HFF-Myc (cell line): ENCODE measurements around the gene KCNJ5.

Experiments
- DNase-seq: peaks from one replicate; pipeline ENCODE4 v3.0.0-alpha.2; 2011; ENCODE audit warnings: low read depth; ENCODE audit errors: extremely low read depth
- H3K4me3 ChIP-seq: replicated peaks from 2 replicates; pipeline ENCODE4 v1.5.1; 2011; ENCODE audit warnings: low read depth, mild to moderate bottlenecking, control low read depth, low read length
- TF ChIP-seq, protein P1 (sequence below): IDR thresholded peaks from 2 replicates; pipeline ENCODE4 v1.5.1; 2012; ENCODE audit warnings: mild to moderate bottlenecking, low read depth, low read length, control low read depth; ENCODE audit errors: missing control alignments

KCNJ5 gene

GRCh38 chr11:128963744-128964325, 72.7 kb downstream of the KCNJ5 start:
- no peak for DNase-seq
- no peak overlapping the region for H3K4me3 ChIP-seq
- TF ChIP-seq, protein P1, sequence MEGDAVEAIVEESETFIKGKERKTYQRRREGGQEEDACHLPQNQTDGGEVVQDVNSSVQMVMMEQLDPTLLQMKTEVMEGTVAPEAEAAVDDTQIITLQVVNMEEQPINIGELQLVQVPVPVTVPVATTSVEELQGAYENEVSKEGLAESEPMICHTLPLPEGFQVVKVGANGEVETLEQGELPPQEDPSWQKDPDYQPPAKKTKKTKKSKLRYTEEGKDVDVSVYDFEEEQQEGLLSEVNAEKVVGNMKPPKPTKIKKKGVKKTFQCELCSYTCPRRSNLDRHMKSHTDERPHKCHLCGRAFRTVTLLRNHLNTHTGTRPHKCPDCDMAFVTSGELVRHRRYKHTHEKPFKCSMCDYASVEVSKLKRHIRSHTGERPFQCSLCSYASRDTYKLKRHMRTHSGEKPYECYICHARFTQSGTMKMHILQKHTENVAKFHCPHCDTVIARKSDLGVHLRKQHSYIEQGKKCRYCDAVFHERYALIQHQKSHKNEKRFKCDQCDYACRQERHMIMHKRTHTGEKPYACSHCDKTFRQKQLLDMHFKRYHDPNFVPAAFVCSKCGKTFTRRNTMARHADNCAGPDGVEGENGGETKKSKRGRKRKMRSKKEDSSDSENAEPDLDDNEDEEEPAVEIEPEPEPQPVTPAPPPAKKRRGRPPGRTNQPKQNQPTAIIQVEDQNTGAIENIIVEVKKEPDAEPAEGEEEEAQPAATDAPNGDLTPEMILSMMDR, result no peak

DNA sequence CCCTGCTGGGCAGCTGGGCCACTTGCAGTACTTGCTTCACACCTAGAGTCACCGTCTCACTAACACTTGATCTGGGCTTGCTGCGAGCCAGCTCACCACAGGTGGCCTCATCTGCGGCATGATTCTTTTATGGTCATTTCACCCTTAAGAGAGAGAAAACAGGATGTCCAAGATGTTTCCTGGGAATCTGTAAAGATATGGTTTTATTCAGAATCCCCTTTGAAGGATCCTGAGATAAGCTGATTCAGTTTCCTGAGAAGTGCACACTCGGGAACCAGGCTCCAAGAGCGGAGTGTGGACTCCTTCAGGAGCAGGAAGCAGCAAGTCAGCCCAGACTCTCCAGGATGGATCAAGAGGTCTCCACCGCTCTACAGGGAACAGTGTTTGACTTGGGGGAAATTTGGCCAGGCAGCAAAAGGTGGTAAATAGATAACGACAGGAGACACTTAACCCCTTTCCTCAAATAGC, 73.3 kb downstream of the KCNJ5 start:
- H3K4me3 ChIP-seq, result no peak overlapping the region
- no peak for DNase-seq
- TF ChIP-seq, protein P1, result no peak

DNA sequence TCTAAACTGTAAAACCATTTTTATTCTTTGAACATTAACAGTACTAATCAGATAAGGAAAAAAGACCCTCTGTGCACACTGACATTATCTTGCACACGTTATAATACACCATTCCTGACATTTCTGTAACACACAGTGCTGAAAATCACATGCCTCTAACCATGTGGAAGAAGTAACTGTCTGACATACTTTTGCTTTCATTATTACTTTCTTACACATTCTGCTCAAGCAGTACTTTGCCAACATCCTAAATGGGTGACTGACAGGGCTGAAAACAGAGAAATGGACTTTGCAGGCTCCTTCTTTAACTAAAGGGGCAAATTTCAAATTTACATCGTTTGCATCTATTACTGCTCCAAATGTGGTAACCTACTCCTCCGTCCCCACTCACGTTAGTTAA, 74.3 kb downstream of the KCNJ5 start:
- no peak for DNase-seq
- TF ChIP-seq, protein P1, result no peak
- H3K4me3 ChIP-seq, result no peak overlapping the region

DNA sequence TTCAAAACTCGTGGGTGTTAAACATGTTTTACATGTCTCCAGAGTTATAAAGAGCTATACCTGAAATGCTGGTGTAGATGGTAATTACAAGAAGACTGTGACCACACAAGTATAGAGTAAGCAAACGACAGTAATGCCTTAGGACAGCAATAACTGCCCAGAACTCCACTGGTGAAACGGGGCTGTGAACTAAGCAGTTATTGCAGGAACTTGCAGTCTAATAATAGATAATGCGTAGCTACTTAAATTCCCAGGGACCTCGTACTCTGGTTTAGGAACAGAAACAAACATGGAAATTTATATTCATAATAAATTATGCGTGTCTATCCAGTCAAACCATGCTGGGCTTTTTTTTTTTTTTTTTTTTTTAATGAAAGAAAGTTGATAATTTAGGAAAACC, 76.4 kb downstream of the KCNJ5 start:
- TF ChIP-seq, protein P1, result no peak
- no peak overlapping the region for H3K4me3 ChIP-seq
- DNase-seq, result no peak

DNA sequence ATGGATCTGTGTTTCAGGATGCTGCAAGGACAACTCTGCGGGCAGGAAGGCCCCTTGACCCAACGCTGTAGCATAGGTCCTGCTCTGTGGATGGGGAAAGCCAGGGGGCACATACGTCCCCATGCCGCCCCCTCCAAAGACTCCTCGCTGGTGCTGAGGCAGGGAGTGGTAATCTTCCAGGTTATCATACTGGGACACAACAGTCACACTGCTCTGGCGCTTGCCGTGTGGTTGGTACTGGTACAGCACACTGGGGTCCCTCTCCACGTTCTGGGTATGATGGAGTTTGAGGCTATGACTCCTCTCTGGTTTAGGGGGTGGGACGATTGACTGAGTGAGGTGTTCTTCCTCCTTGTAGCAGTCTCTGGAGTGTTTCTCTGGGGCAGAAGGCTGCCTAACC, 77.8 kb downstream of the KCNJ5 start:
- TF ChIP-seq, protein P1, result no peak
- no peak overlapping the region for H3K4me3 ChIP-seq
- DNase-seq, result no peak
